K562 (cell line): Measurements from ENCODE around the gene ALG14.

ENCODE experiments used
- BRF1 ChIP-seq: IDR thresholded peaks from 3 replicates; pipeline ENCODE4 v1.6.1; 2011; ENCODE audit warnings: borderline replicate concordance, mild to moderate bottlenecking; ENCODE audit not compliant: insufficient read length; ENCODE audit errors: extremely low read depth
- EZH2 ChIP-seq: IDR thresholded peaks from 2 replicates; pipeline ENCODE4 v1.6.1; 2012; ENCODE audit warnings: low read depth, mild to moderate bottlenecking, inconsistent platforms, low read length, borderline replicate concordance
- HDGF ChIP-seq: fragments of 450-650 bp; IDR thresholded peaks from 2 replicates; pipeline ENCODE4 v1.6.1; 2016
- IRF2 ChIP-seq: sonication (generic); formaldehyde crosslinking; IDR thresholded peaks from 2 replicates; pipeline ENCODE4 v1.8.1; 2022; ENCODE audit warnings: mild to moderate bottlenecking, missing genetic modification reagents
- MAZ ChIP-seq, 2 experiments: fragments of 450-650 bp in 1 of 2; sonication (generic) in 1 of 2; formaldehyde crosslinking; IDR thresholded peaks in 1 of 2; conservative IDR thresholded peaks in 1 of 2; 2 replicates each; pipeline versions ENCODE4 v1.4.0 to v1.5.0; 2020; ENCODE audit warnings: mild to moderate bottlenecking in 1 of 2, missing genetic modification reagents in 1 of 2
- RNF2 ChIP-seq: sonication (generic); IDR thresholded peaks from 2 replicates; pipeline ENCODE4 v1.6.1; 2016
- TRIM28 ChIP-seq: fragments of 450-650 bp; IDR thresholded peaks from 2 replicates; pipeline ENCODE4 v1.6.1; 2017
- YY1 ChIP-seq, 3 experiments: IDR thresholded peaks; 2 replicates each; pipeline ENCODE4 v1.6.1; 2011; ENCODE audit warnings: low read length in 2 of 3, mild to moderate bottlenecking in 2 of 3, moderate library complexity in 2 of 3, borderline replicate concordance in 1 of 3, control low read depth in 1 of 3, low read depth in 1 of 3; ENCODE audit not compliant: insufficient read depth in 3 of 3, insufficient replicate concordance in 2 of 3, control insufficient read depth in 1 of 3, insufficient read length in 1 of 3; ENCODE audit errors: extremely low read depth in 1 of 3
- ZNF232 ChIP-seq: sonication (generic); formaldehyde crosslinking; IDR thresholded peaks from 2 replicates; pipeline ENCODE4 v1.8.0; 2022; ENCODE audit warnings: mild to moderate bottlenecking, missing genetic modification reagents
- TF ChIP-seq, protein P1 (sequence below), 3 experiments: IDR thresholded peaks in 2 of 3; conservative IDR thresholded peaks in 1 of 3; 2 replicates each; pipeline ENCODE4 v1.5.1; 2011 to 2012; ENCODE audit warnings: low read length in 3 of 3, mild to moderate bottlenecking in 3 of 3, control low read depth in 2 of 3, improper control_type of control experiment in 1 of 3, inconsistent platforms in 1 of 3, low read depth in 1 of 3, mixed read lengths in 1 of 3, moderate library complexity in 1 of 3; ENCODE audit not compliant: insufficient read depth in 2 of 3
- TF ChIP-seq, protein P2 (sequence below): fragments of 250-450 bp; sonication (Bioruptor Pico); IDR thresholded peaks from 2 replicates; pipeline ENCODE4 v1.5.0; 2021

DNA sequence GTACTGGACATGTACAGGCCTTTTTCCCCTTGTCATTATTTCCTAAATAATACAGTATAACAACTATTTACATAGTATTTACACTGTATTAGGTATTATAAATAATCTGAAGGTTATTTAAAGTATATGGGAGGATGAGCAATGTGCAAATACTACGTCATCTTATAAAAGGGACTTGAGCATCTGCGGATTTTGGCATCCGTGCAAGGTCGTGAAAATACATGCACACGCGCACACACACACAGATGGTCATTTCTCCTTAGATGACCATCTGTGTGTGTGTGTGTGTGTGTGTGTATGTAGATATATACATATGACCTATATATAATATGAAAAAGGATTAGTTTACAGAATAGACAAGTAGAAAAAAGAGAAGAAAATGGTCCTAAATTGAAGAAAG is 15.4 kb downstream of the ALG14 start:
- TF ChIP-seq, protein P1, sequence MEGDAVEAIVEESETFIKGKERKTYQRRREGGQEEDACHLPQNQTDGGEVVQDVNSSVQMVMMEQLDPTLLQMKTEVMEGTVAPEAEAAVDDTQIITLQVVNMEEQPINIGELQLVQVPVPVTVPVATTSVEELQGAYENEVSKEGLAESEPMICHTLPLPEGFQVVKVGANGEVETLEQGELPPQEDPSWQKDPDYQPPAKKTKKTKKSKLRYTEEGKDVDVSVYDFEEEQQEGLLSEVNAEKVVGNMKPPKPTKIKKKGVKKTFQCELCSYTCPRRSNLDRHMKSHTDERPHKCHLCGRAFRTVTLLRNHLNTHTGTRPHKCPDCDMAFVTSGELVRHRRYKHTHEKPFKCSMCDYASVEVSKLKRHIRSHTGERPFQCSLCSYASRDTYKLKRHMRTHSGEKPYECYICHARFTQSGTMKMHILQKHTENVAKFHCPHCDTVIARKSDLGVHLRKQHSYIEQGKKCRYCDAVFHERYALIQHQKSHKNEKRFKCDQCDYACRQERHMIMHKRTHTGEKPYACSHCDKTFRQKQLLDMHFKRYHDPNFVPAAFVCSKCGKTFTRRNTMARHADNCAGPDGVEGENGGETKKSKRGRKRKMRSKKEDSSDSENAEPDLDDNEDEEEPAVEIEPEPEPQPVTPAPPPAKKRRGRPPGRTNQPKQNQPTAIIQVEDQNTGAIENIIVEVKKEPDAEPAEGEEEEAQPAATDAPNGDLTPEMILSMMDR (IDR thresholded peaks at IDR 0.05 in 2 of 3, conservative IDR thresholded peaks at IDR 0.05 in 1 of 3; ENCODE audit: insufficient read depth in 2 of 3, low read depth in 1 of 3, low read length in 3 of 3): no peak
- TF ChIP-seq, protein P2, sequence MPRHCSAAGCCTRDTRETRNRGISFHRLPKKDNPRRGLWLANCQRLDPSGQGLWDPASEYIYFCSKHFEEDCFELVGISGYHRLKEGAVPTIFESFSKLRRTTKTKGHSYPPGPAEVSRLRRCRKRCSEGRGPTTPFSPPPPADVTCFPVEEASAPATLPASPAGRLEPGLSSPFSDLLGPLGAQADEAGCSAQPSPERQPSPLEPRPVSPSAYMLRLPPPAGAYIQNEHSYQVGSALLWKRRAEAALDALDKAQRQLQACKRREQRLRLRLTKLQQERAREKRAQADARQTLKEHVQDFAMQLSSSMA (CRISPR knock-in tag): no peak
- TF ChIP-seq EZH2 (no peak), HDGF (no peak), ZNF232 (CRISPR knock-in tag) (no peak), MAZ (CRISPR knock-in tag; conservative IDR thresholded peaks at IDR 0.05 in 1 of 2, IDR thresholded peaks at IDR 0.05 in 1 of 2) (no peak), TRIM28 (no peak), IRF2 (CRISPR knock-in tag) (no peak), BRF1 (no peak), YY1 (IDR thresholded peaks at IDR 0.05; ENCODE audit: borderline replicate concordance in 1 of 3, control insufficient read depth in 1 of 3, extremely low read depth in 1 of 3, insufficient read depth in 3 of 3, insufficient read length in 1 of 3, insufficient replicate concordance in 2 of 3, low read depth in 1 of 3, low read length in 2 of 3) (no peak), RNF2 (no peak)
